Gastrocnemius medialis (tissue), 4 donors: Measurements from ENCODE around the gene CLASP1.
"Not testable (repeated sequence)": the region's sequence is repeated elsewhere in the genome, so short reads cannot be mapped to it uniquely, and the experiment has no call there.

Experiments used
- POLR2A ChIP-seq, 2 donors: fragments of 450-650 bp; IDR thresholded peaks; one replicate each; pipeline ENCODE4 v1.6.1; 2017; ENCODE audit warnings: antibody characterized with exemption in 2 of 2, mild to moderate bottlenecking in 2 of 2, moderate library complexity in 2 of 2
- TF ChIP-seq, protein P1 (sequence below), 5 experiments: fragments of 450-650 bp in 3 of 5; fragments of 200-600 bp in 2 of 5; sonication (generic) in 2 of 5; IDR thresholded peaks in 4 of 5; conservative IDR thresholded peaks in 1 of 5; 1 replicate in 4 of 5; 2 replicates in 1 of 5; pipeline ENCODE4 v1.5.1; 2016 to 2019; ENCODE audit warnings: antibody characterized with exemption in 5 of 5, mild to moderate bottlenecking in 3 of 5, moderate library complexity in 3 of 5

- TF ChIP-seq, protein P1, sequence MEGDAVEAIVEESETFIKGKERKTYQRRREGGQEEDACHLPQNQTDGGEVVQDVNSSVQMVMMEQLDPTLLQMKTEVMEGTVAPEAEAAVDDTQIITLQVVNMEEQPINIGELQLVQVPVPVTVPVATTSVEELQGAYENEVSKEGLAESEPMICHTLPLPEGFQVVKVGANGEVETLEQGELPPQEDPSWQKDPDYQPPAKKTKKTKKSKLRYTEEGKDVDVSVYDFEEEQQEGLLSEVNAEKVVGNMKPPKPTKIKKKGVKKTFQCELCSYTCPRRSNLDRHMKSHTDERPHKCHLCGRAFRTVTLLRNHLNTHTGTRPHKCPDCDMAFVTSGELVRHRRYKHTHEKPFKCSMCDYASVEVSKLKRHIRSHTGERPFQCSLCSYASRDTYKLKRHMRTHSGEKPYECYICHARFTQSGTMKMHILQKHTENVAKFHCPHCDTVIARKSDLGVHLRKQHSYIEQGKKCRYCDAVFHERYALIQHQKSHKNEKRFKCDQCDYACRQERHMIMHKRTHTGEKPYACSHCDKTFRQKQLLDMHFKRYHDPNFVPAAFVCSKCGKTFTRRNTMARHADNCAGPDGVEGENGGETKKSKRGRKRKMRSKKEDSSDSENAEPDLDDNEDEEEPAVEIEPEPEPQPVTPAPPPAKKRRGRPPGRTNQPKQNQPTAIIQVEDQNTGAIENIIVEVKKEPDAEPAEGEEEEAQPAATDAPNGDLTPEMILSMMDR (IDR thresholded peaks at IDR 0.05 in 4 of 5, conservative IDR thresholded peaks at IDR 0.05 in 1 of 5) = not testable (repeated sequence)
- TF ChIP-seq POLR2A (IDR thresholded peaks at IDR 0.05) = not testable (repeated sequence)
These were observed 274.7 kb downstream of the CLASP1 start for GRCh38 chr2:121374412-121375075.
